Testis (tissue), 3 donors: ENCODE results near the gene CLASRP. TPM values are rescaled to one million over a fixed set of nuclear protein-coding genes. Genes with fewer than 3 reads are reported as not detected.
A peak's percentile ranks its signal among the peaks of the same experiment; 100 is the strongest.

Experiments used
- DNase-seq: peaks from one replicate; pipeline ENCODE4 v3.0.0-alpha.2; 2019
- H3K27ac ChIP-seq, 2 donors: fragments of 200-600 bp; sonication (generic); one replicate each; pipeline ENCODE4 v1.5.1; 2019
- H3K27me3 ChIP-seq: fragments of 200-600 bp; sonication (generic); one replicate; pipeline ENCODE4 v1.5.1; 2019
- H3K36me3 ChIP-seq: fragments of 200-600 bp; sonication (generic); one replicate; pipeline ENCODE4 v1.5.1; 2017; ENCODE audit warnings: low read depth; ENCODE audit errors: missing control alignments
- H3K4me1 ChIP-seq: fragments of 200-600 bp; sonication (generic); one replicate; pipeline ENCODE4 v1.5.1; 2019
- H3K4me3 ChIP-seq, 2 donors: fragments of 200-600 bp; sonication (generic); one replicate each; pipeline ENCODE4 v1.5.1; 2017 to 2019
- H3K9me3 ChIP-seq: fragments of 200-600 bp; sonication (generic); one replicate; pipeline ENCODE4 v1.5.1; 2017
- POLR2A ChIP-seq: fragments of 450-650 bp; IDR thresholded peaks from one replicate; pipeline ENCODE4 v1.6.1; 2017; ENCODE audit warnings: antibody characterized with exemption, mild to moderate bottlenecking, moderate library complexity
- WGBS, 2 donors: methylation state at CpG; one replicate each; pipeline ENCODE4 v1.1.5; 2018; 5-methylcytosine and 5-hydroxymethylcytosine counted together
- intact Hi-C: fragments of 100-400 bp; cut with DNase I; formaldehyde crosslinking; loops from one replicate; pipeline ENCODE4 v1.15.1; 2023; ENCODE audit warnings: low total_unique reads
- polyA plus RNA-seq: library from polyadenylated mRNA; stranded (reverse); fragments of 350-450 nt; fragmentation: Illumina TruSeq; extraction: RNeasy Lipid Tissue Mini Kit (QIAGEN cat#74804); gene quantifications from one replicate; pipeline ENCODE4 v1.2.3, GENCODE V29; 2014; ENCODE audit warnings: low read depth, low replicate concordance; ENCODE audit not compliant: insufficient read depth
- total RNA-seq, 2 donors: library from RNA; depleted of rRNA; stranded (reverse); fragments of >200 nt; gene quantifications; one replicate each; pipeline ENCODE4 v1.2.3, GENCODE V29; 2016
- TF ChIP-seq, protein P1 (sequence below), 3 experiments: fragments of 450-650 bp in 2 of 3; fragments of 200-600 bp in 1 of 3; sonication (generic) in 1 of 3; IDR thresholded peaks; one replicate each; pipeline ENCODE4 v1.5.1; 2016 to 2019; ENCODE audit warnings: antibody characterized with exemption in 3 of 3, mild to moderate bottlenecking in 2 of 3, moderate library complexity in 1 of 3

Gene CLASRP
- total and polyA plus RNA-seq, 3 donors from 2014 or later, result 76.1 to 132 (median 113) TPM

DNA sequence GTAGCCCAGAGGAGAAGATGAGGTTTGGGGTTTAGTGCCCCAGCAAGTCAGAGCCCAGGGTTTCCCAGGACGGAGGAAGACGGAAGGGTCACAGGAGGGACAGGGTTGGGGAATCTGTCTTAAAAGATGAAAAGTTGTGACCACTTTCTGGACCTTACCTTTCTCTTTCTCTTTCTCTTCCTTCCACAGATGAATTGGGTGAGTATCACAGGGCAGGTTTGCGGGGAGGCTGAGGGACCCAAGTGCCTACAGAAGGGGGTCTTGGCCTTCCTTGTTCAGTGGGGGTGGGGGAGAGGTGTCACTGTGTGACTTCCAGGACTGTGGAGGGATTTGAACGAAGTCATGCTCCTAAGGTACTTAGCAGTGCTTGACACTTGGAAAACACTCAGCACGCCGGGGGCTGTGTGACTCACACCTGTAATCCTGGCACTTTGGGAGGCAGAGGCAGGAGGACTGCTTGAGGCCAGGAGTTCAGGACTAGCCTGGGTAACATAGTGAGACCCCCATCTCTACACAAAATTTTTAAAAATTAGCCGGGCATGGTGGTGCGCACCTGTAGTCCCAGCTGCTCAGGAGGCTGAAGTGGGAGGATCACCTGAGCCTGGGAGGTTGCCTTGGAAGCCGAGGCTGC lies 29.1 kb upstream of the CLASRP start:
- Histone ChIP-seq H3K9me3 (no peaks in the 10 kb centered on the region), H3K27ac (no peak overlapping the region), H3K36me3 (no peaks in the 10 kb centered on the region), H3K4me3 (no peak overlapping the region), H3K4me1 (no peaks in the 10 kb centered on the region), H3K27me3 (no peaks in the 10 kb centered on the region)
- 85 to 93% methylated on average over 9 of the region's 9 CpGs for WGBS, 2 donors
- TF ChIP-seq, protein P1, sequence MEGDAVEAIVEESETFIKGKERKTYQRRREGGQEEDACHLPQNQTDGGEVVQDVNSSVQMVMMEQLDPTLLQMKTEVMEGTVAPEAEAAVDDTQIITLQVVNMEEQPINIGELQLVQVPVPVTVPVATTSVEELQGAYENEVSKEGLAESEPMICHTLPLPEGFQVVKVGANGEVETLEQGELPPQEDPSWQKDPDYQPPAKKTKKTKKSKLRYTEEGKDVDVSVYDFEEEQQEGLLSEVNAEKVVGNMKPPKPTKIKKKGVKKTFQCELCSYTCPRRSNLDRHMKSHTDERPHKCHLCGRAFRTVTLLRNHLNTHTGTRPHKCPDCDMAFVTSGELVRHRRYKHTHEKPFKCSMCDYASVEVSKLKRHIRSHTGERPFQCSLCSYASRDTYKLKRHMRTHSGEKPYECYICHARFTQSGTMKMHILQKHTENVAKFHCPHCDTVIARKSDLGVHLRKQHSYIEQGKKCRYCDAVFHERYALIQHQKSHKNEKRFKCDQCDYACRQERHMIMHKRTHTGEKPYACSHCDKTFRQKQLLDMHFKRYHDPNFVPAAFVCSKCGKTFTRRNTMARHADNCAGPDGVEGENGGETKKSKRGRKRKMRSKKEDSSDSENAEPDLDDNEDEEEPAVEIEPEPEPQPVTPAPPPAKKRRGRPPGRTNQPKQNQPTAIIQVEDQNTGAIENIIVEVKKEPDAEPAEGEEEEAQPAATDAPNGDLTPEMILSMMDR (IDR thresholded peaks at IDR 0.05), result no peak
- no peak for TF ChIP-seq POLR2A
- no peak for DNase-seq
- intact Hi-C loops, result no loop called here

DNA sequence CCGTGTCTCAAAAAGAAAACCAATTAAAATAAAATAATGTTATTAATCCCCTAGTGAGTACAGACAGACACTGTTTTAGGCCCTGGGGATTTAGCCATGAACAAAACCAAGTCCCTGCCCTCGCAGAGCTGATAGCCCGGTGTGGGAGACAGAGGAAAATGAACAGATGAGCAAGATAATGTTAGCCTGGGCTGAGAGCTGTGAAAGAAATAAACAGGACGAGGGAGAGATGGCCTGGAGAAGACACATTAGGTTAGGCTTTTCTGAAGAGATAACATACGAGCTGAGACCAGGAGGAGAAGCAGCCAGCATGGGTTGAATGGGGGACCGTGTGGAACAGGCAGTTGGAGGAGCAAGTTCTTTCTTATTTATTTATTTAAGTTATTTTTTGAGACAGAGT lies 28.5 kb upstream of the CLASRP start:
- Histone ChIP-seq H3K4me3 (no peak overlapping the region), H3K27ac (no peak overlapping the region), H3K27me3 (no peaks in the 10 kb centered on the region), H3K36me3 (no peaks in the 10 kb centered on the region), H3K9me3 (no peaks in the 10 kb centered on the region), H3K4me1 (no peaks in the 10 kb centered on the region)
- TF ChIP-seq, protein P1 (IDR thresholded peaks at IDR 0.05), result no peak
- no peak for TF ChIP-seq POLR2A
- DNase-seq, result no peak
- 44 to 47% methylated on average over 5 to 6 of the region's 6 CpGs for WGBS, 2 donors
- intact Hi-C loops, result no loop called here

DNA sequence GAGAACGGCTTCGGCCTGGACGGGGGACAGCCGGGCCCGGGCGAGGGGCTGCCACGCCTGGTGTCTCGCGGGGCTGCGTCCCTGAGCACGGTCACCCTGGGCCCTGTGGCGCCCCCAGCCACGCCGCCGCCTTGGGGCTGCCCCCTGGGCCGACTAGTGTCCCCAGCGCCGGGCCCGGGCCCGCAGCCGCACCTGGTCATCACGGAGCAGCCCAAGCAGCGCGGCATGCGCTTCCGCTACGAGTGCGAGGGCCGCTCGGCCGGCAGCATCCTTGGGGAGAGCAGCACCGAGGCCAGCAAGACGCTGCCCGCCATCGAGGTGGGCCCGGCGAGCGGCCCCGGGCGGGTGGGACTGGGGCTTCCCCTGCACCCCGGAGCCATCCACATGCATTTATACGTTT lies 26.9 kb upstream of the CLASRP start:
- Histone ChIP-seq H3K27me3 (no peaks in the 10 kb centered on the region), H3K4me1 (no peaks in the 10 kb centered on the region), H3K9me3 (no peaks in the 10 kb centered on the region), H3K4me3 (peak overlapping the region; percentile 3 to 20), H3K27ac (no peak overlapping the region), H3K36me3 (no peaks in the 10 kb centered on the region)
- WGBS, 2 donors, result 60 to 77% methylated on average over 15 to 30 of the region's 42 CpGs
- TF ChIP-seq POLR2A, result no peak
- TF ChIP-seq, protein P1 (IDR thresholded peaks at IDR 0.05), result no peak
- no peak for DNase-seq
- intact Hi-C loops, result no loop called here

DNA sequence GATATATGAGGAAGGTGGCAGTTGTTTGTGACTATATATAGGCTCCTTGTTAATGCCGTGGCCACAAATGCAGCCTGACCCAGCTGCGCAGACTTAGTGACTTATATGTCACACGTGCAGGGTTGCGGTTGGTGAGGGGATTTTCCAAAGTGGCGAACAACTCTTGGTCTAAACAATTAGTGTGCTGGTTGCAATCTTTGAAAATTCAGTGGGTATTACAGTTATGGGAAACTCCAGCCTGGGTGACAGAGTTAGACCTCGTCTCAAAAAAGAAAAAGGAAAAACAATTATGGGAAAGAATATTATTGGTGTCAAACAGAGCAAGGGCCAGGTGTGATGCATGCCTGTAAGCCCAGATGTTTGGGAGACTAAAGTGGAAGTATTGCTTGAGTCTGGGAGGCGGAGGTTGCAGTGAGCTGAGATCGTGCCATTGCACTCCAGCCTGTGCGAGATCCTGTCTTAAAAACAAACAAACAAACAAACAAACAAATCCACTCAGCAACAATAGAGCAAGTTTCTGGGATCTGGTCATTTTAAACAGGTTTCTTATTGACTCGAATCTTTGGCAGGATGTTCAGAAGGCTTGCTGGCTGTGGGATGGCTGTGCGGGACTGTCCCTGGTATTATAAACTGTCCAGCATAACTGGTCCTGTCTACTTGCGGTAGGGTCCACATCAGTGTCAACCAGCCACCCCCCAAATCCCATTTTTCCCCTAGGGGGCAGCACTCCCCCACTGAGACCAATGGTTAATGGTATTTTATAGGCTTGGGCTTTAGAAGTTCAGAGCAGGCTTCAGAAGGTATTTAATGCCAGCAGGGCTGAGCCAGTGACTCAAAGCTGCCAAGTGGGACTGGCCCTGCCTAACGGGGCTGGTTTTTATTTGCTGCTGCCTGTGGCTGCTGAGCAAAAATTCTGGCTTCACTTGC lies 22.2 kb upstream of the CLASRP start:
- H3K36me3 ChIP-seq, result no peaks in the 10 kb centered on the region
- 72 to 74% methylated on average over 13 of the region's 13 CpGs for WGBS, 2 donors
- no peaks in the 10 kb centered on the region for H3K9me3 ChIP-seq
- no peak overlapping the region for H3K27ac ChIP-seq
- peak; percentile 55 for DNase-seq
- intact Hi-C loops, result no loop called here
- no peaks in the 10 kb centered on the region for H3K27me3 ChIP-seq
- no peak for TF ChIP-seq POLR2A
- TF ChIP-seq, protein P1 (IDR thresholded peaks at IDR 0.05), result peak; percentile 30 to 65 (median 35)
- H3K4me1 ChIP-seq, result no peaks in the 10 kb centered on the region
- H3K4me3 ChIP-seq, result no peak overlapping the region
